OCI-LY7 (cell line): Measurements from ENCODE around the gene SUSD5.

Experiments used
- CTCF ChIP-seq: fragments of 200-600 bp; sonication (generic); conservative IDR thresholded peaks from 2 replicates; pipeline ENCODE4 v1.5.1; 2014; ENCODE audit warnings: mild to moderate bottlenecking, antibody characterized with exemption, low read length, moderate library complexity, mixed read lengths
- EZH2phosphoT487 ChIP-seq: fragments of 200-600 bp; sonication (generic); IDR thresholded peaks from 2 replicates; pipeline ENCODE4 v1.6.1; 2018; ENCODE audit warnings: low read depth, borderline replicate concordance, mild to moderate bottlenecking, mixed run types, antibody characterized with exemption, low read length, moderate library complexity, mixed read lengths

DNA sequence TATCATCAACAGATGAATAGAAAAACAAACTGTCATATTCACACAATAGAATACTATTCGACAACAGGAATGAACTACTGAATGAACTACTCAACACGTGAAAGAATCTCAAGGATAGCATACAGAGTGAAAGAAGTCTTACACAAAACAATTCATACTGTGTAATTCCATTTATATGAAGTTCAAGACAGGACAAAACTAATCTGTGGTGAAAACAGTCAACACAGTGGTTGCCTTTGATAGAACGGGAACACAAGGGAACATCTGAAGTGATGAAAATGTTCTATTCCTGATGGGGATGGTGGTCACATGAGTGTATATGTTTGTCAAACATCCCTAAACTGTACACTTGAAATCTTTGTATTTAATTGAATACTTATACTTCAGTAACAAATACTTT is 2.6 kb upstream of the SUSD5 start:
- TF ChIP-seq CTCF (no peak), EZH2phosphoT487 (no peak)
